ENCODE data around the gene CHCHD3.

DNA sequence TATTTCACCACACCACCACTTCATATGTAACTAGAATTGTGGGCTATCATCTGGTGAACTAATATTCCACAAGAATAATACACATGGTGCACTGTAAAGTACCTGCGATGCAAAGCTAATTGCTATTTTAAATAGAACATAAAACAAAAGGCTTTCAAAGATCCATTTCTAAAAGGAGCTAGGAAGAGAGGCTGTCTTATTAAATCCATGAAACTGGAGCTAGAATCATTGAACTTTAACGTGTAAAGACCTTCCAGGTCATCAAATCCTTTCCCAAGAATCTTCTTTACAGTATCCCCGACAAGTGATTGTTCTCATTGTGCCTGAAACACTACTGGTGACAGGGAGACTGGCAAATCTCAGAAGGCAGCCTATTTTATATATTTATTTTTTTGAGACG, 224.9 kb downstream of the CHCHD3 start:
- TF ChIP-seq, protein P1, sequence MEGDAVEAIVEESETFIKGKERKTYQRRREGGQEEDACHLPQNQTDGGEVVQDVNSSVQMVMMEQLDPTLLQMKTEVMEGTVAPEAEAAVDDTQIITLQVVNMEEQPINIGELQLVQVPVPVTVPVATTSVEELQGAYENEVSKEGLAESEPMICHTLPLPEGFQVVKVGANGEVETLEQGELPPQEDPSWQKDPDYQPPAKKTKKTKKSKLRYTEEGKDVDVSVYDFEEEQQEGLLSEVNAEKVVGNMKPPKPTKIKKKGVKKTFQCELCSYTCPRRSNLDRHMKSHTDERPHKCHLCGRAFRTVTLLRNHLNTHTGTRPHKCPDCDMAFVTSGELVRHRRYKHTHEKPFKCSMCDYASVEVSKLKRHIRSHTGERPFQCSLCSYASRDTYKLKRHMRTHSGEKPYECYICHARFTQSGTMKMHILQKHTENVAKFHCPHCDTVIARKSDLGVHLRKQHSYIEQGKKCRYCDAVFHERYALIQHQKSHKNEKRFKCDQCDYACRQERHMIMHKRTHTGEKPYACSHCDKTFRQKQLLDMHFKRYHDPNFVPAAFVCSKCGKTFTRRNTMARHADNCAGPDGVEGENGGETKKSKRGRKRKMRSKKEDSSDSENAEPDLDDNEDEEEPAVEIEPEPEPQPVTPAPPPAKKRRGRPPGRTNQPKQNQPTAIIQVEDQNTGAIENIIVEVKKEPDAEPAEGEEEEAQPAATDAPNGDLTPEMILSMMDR (IDR thresholded peaks at IDR 0.05): no peak
- TF ChIP-seq ZFX (IDR thresholded peaks at IDR 0.05; ENCODE audit: borderline replicate concordance): no peak

Measured in 22Rv1 (cell line).